PC-3 (cell line): ENCODE measurements around the gene SIVA1. TPM values are rescaled to one million over a fixed set of nuclear protein-coding genes. Genes with fewer than 3 reads are reported as not detected.

ENCODE experiments used
- ATAC-seq: fragments of 200-7000 bp; cut with Tn5 transposase; 2 replicates; pipeline ENCODE4 v1.9.1; 2020; ENCODE audit warnings: mild to moderate bottlenecking, moderate library complexity
- BruUV-seq: library from RNA; stranded (reverse); fragments of 400-500 nt; replicated peaks from 2 replicates; lab custom pipeline; 2021; lab: Mats Ljungman, UMichigan
- CTCF ChIA-PET: fragments of 300-600 bp; sonication (Branson Sonifier 250); formaldehyde crosslinking; loops from one replicate; lab custom pipeline; 2022; ENCODE audit warnings: antibody characterized with exemption; lab: Charles Lee
- POLR2A ChIA-PET: fragments of 300-600 bp; sonication (Branson Sonifier 250); formaldehyde crosslinking; loops from one replicate; lab custom pipeline; 2022; ENCODE audit warnings: antibody characterized with exemption; ENCODE audit not compliant: unreplicated experiment; lab: Charles Lee
- DNase-seq: peaks from one replicate; pipeline ENCODE4 v3.0.0-alpha.2; 2015
- H2AFZ ChIP-seq: fragments of 300-600 bp; sonication (generic); 2 replicates; pipeline ENCODE4 v1.6.0; 2016; ENCODE audit warnings: antibody characterized with exemption, low read length
- H3F3A ChIP-seq: fragments of 300-600 bp; sonication (generic); one replicate; pipeline ENCODE4 v1.6.0; 2017; ENCODE audit warnings: antibody characterized with exemption, low read length, control low read depth, mild to moderate bottlenecking; ENCODE audit not compliant: unreplicated experiment
- H3K27ac ChIP-seq: fragments of 300-600 bp; sonication (generic); 2 replicates; pipeline ENCODE4 v1.5.1; 2016; ENCODE audit warnings: mild to moderate bottlenecking, low read length
- H3K27me3 ChIP-seq: fragments of 300-600 bp; sonication (generic); 2 replicates; pipeline ENCODE4 v1.6.1; 2016; ENCODE audit warnings: low read length, mixed read lengths
- H3K36me3 ChIP-seq: fragments of 300-600 bp; sonication (generic); 2 replicates; pipeline ENCODE4 v1.6.1; 2016; ENCODE audit warnings: low read depth, mixed run types, low read length, mixed read lengths
- H3K4me1 ChIP-seq: fragments of 300-600 bp; sonication (generic); 2 replicates; pipeline ENCODE4 v1.5.1; 2016; ENCODE audit warnings: low read length; ENCODE audit not compliant: insufficient read depth
- H3K4me2 ChIP-seq: fragments of 300-600 bp; sonication (generic); 2 replicates; pipeline ENCODE4 v1.6.0; 2016; ENCODE audit warnings: low read length
- H3K4me3 ChIP-seq: fragments of 300-600 bp; sonication (generic); 2 replicates; pipeline ENCODE4 v1.5.1; 2016; ENCODE audit warnings: mild to moderate bottlenecking, low read length, mixed read lengths
- H3K79me2 ChIP-seq: fragments of 300-600 bp; sonication (generic); 2 replicates; pipeline ENCODE4 v1.6.1; 2017; ENCODE audit warnings: low read length, mixed read lengths
- H3K9ac ChIP-seq: fragments of 300-600 bp; sonication (generic); 2 replicates; pipeline ENCODE4 v1.6.0; 2016; ENCODE audit warnings: mild to moderate bottlenecking, low read length
- H3K9me2 ChIP-seq: fragments of 300-600 bp; sonication (generic); replicated peaks from 2 replicates; pipeline ENCODE4 v1.6.1; 2016; ENCODE audit warnings: mixed run types, low read length, mixed read lengths
- H3K9me3 ChIP-seq: fragments of 300-600 bp; sonication (generic); 2 replicates; pipeline ENCODE4 v1.6.1; 2016; ENCODE audit warnings: low read length, mixed read lengths
- H4K20me1 ChIP-seq: fragments of 300-600 bp; sonication (generic); 2 replicates; pipeline ENCODE4 v1.6.1; 2016; ENCODE audit warnings: low read length, mixed read lengths
- CTCF ChIP-seq: fragments of 300-600 bp; sonication (generic); conservative IDR thresholded peaks from 2 replicates; pipeline ENCODE4 v1.5.1; 2017; ENCODE audit warnings: antibody characterized with exemption, low read depth, mild to moderate bottlenecking, low read length
- EZH2 ChIP-seq: fragments of 300-600 bp; sonication (generic); IDR thresholded peaks from one replicate; pipeline ENCODE4 v1.6.1; 2017; ENCODE audit warnings: antibody characterized with exemption, mild to moderate bottlenecking, low read length; ENCODE audit not compliant: unreplicated experiment
- EZH2phosphoT487 ChIP-seq: fragments of 300-600 bp; sonication (generic); IDR thresholded peaks from 2 replicates; pipeline ENCODE4 v1.6.1; 2018; ENCODE audit warnings: mild to moderate bottlenecking, antibody characterized with exemption, low read length, borderline replicate concordance
- intact Hi-C: fragments of 100-400 bp; cut with micrococcal nuclease; formaldehyde crosslinking; loops from 2 replicates; pipeline ENCODE4 v1.9.0; 2023
- total RNA-seq: library from RNA; depleted of rRNA; stranded (reverse); fragments of >200 nt; gene quantifications from 2 replicates; pipeline ENCODE4 v1.2.3, GENCODE V29; 2014

The SIVA1 gene
- total RNA-seq, 1 experiment from 2014 or later, result 375 TPM

- Histone ChIP-seq H3K27ac (no peak overlapping the region), H3F3A (no peaks in the 10 kb centered on the region), H3K9ac (no peak overlapping the region), H3K4me3 (no peak overlapping the region), H3K9me2 (no peaks in the 10 kb centered on the region), H3K4me2 (no peak overlapping the region), H3K36me3 (peaks cover 4% of the 10 kb centered on the region; the same call in 1 of the 2 replicates), H3K4me1 (peaks cover 11% of the 10 kb centered on the region), H3K9me3 (no peaks in the 10 kb centered on the region), H3K27me3 (no peaks in the 10 kb centered on the region), H4K20me1 (peaks cover 27% of the 10 kb centered on the region), H3K79me2 (peaks cover 70% of the 10 kb centered on the region), H2AFZ (no peak overlapping the region)
- intact Hi-C loops, result no loop called here
- DNase-seq (no peak), ATAC-seq (no peak)
- BruUV-seq, result no TSS peak
- ChIA-PET POLR2A (no interaction called here), CTCF (no interaction called here)
- TF ChIP-seq CTCF (no peak), EZH2phosphoT487 (no peak), EZH2 (no peak)
Measured at GRCh38 chr14:104789752-104790743, 37.1 kb downstream of the SIVA1 start.

GRCh38 chr14:104791425-104791824 is 38.5 kb downstream of the SIVA1 start:
- TF ChIP-seq EZH2phosphoT487, result no peak
- TF ChIP-seq EZH2, result no peak
- TF ChIP-seq CTCF, result no peak
- CTCF ChIA-PET, result no interaction called here
- Histone ChIP-seq H3K79me2 (peaks cover 70% of the 10 kb centered on the region), H4K20me1 (peaks cover 27% of the 10 kb centered on the region), H3K27ac (no peak overlapping the region), H3F3A (no peaks in the 10 kb centered on the region), H3K9me3 (no peaks in the 10 kb centered on the region), H3K9ac (no peak overlapping the region), H2AFZ (no peak overlapping the region), H3K4me2 (no peak overlapping the region), H3K9me2 (no peaks in the 10 kb centered on the region), H3K36me3 (peaks cover 4% of the 10 kb centered on the region; the same call in 1 of the 2 replicates), H3K4me1 (peaks cover 17% of the 10 kb centered on the region), H3K4me3 (no peak overlapping the region), H3K27me3 (no peaks in the 10 kb centered on the region)
- intact Hi-C loops, result no loop called here
- no peak for ATAC-seq
- POLR2A ChIA-PET, result no interaction called here
- DNase-seq, result no peak
- BruUV-seq, result no TSS peak
